ENCODE measurements around the gene CLIP4. TPM values are rescaled to one million over a fixed set of nuclear protein-coding genes. Genes with fewer than 3 reads are reported as not detected.

Gene CLIP4
- total and polyA plus RNA-seq, 2 of the 13 experiments (the other 11 are each of a cell fraction or from before 2014, with no cell fraction given): 0.46 to 0.49 TPM

- Histone ChIP-seq H3K4me2 (ENCODE audit: low read depth, low read length) (no peak overlapping the region), H3K27ac (ENCODE audit: extremely low read length, insufficient read depth, low read length) (no peak overlapping the region), H3K4me3 (replicated peaks in 1 of 3; ENCODE audit: insufficient read depth in 1 of 3, low read depth in 2 of 3, low read length in 3 of 3) (no peak overlapping the region), H3K9me3 (ENCODE audit: low read length) (no peaks in the 10 kb centered on the region), H2AFZ (ENCODE audit: low read length) (no peak overlapping the region), H3K27me3 (ENCODE audit: control insufficient read depth in 1 of 2, insufficient read depth in 2 of 2, low read length in 2 of 2) (peaks cover 0 to 25% of the 10 kb centered on the region in 2 experiments; a peak in 3 of 5 replicates), H3K9ac (ENCODE audit: insufficient read depth, low read depth, low read length) (no peak overlapping the region), H3K4me1 (ENCODE audit: insufficient read depth, low read length) (no peaks in the 10 kb centered on the region), H3K36me3 (replicated peaks in 1 of 2; ENCODE audit: control insufficient read depth in 1 of 2, insufficient read depth in 2 of 2, low read length in 2 of 2) (no peaks in the 10 kb centered on the region; a peak in 1 of 5 replicates), H4K20me1 (ENCODE audit: insufficient read depth, low read length) (no peaks in the 10 kb centered on the region), H3K79me2 (ENCODE audit: insufficient read depth, low read length) (no peaks in the 10 kb centered on the region)
- ChIA-PET CTCF (ENCODE audit: low intra/inter-chr PET ratio, low total read pairs) (no interaction called here), POLR2A (no interaction called here)
- BruUV-seq (replicated peaks): no TSS peak
- DNase-seq (ENCODE audit: low spot score): no peak
- FAIRE-seq: no peak
- WGBS (ENCODE audit: low lambda C conversion rate): 1% methylated on average over 4 of the region's 4 CpGs
- in situ Hi-C loops (cut with HindIII; ENCODE audit: extremely low pct_ligation_motif_present, low pct_unique_long_range_greater_than_20kb): loop anchor here (10.0 kb wide), 2 partner anchors 626 to 856 kb away; no protein-coding TSS in a partner anchor
- ATAC-seq: no peak
- intact Hi-C loops (cut with micrococcal nuclease; ENCODE audit: unreplicated experiment): no loop called here
- TF ChIP-seq AGO1 (IDR thresholded peaks at IDR 0.05; ENCODE audit: low read depth, low read length, poor library complexity, severe bottlenecking): no peak
- TF ChIP-seq CHCHD3 (CRISPR knock-in tag; IDR thresholded peaks at IDR 0.05): no peak
- no peak for TF ChIP-seq HOXA9 (CRISPR knock-in tag; IDR thresholded peaks at IDR 0.05; ENCODE audit: borderline replicate concordance)
- TF ChIP-seq ZNF619 (CRISPR knock-in tag; IDR thresholded peaks at IDR 0.05): no peak
- no peak for TF ChIP-seq RARA (CRISPR knock-in tag; IDR thresholded peaks at IDR 0.05)
- TF ChIP-seq ZNF460 (CRISPR knock-in tag; IDR thresholded peaks at IDR 0.05; ENCODE audit: borderline replicate concordance): no peak
- TF ChIP-seq ZNF512B (CRISPR knock-in tag; IDR thresholded peaks at IDR 0.05; ENCODE audit: borderline replicate concordance): no peak
- no peak for TF ChIP-seq ZKSCAN5 (CRISPR knock-in tag; IDR thresholded peaks at IDR 0.05)
- TF ChIP-seq NFKBIZ (CRISPR knock-in tag; IDR thresholded peaks at IDR 0.05): no peak
- TF ChIP-seq, protein P1, sequence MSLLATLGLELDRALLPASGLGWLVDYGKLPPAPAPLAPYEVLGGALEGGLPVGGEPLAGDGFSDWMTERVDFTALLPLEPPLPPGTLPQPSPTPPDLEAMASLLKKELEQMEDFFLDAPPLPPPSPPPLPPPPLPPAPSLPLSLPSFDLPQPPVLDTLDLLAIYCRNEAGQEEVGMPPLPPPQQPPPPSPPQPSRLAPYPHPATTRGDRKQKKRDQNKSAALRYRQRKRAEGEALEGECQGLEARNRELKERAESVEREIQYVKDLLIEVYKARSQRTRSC (CRISPR knock-in tag; IDR thresholded peaks at IDR 0.05; ENCODE audit: low read depth): no peak
- no peak for TF ChIP-seq MBD4 (IDR thresholded peaks at IDR 0.05; ENCODE audit: borderline replicate concordance, low read length)
- TF ChIP-seq SMC3 (IDR thresholded peaks at IDR 0.05; ENCODE audit: low read length): no peak
- TF ChIP-seq NR2F1 (CRISPR knock-in tag; IDR thresholded peaks at IDR 0.05): no peak
- TF ChIP-seq HDAC1 (CRISPR knock-in tag; IDR thresholded peaks at IDR 0.05): no peak
- TF ChIP-seq, protein P2, sequence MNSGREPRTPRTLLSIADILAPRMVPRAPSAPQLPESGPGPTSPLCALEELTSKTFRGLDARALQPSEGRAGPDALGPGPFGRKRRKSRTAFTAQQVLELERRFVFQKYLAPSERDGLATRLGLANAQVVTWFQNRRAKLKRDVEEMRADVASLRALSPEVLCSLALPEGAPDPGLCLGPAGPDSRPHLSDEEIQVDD (CRISPR knock-in tag; IDR thresholded peaks at IDR 0.05; ENCODE audit: borderline replicate concordance): no peak
- TF ChIP-seq KDM2A (CRISPR knock-in tag; IDR thresholded peaks at IDR 0.05; ENCODE audit: borderline replicate concordance, low read depth): no peak
- TF ChIP-seq PCBP2 (optimal IDR thresholded peaks at IDR 0.05; ENCODE audit: low read depth, low read length, poor library complexity, severe bottlenecking): no peak
Measured at GRCh38 chr2:29218550-29219125, 103.4 kb downstream of the CLIP4 start.
